ELR (cell line): ENCODE results near the gene TRIM49.
"Not testable (repeated sequence)": the region's sequence is repeated elsewhere in the genome, so short reads cannot be mapped to it uniquely, and the experiment has no call there.

Experiments used
- DNase-seq: peaks from one replicate; pipeline ENCODE4 v3.0.0-alpha.2; 2015; ENCODE audit warnings: low read depth

TRIM49 gene, protein sequence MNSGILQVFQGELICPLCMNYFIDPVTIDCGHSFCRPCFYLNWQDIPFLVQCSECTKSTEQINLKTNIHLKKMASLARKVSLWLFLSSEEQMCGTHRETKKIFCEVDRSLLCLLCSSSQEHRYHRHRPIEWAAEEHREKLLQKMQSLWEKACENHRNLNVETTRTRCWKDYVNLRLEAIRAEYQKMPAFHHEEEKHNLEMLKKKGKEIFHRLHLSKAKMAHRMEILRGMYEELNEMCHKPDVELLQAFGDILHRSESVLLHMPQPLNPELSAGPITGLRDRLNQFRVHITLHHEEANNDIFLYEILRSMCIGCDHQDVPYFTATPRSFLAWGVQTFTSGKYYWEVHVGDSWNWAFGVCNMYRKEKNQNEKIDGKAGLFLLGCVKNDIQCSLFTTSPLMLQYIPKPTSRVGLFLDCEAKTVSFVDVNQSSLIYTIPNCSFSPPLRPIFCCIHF

DNA sequence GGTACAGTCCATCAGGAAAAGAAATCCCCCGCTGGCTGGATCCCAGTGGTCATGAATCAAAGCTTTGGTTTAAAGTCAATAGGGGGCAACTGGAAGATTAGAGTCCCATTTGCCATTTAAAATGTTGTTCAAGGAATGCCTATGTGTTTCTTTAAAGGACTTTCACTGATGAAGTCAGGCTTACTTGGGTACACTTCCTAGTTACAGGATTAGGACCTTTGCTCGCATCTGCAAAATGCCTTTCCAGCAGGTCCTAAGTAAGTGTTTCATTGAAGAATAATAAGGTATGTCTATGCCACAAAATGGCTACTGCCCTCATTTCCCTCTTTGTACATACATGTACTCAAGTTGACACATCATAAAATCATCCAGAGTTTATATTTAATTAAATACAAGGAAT is at the start of gene TRIM49:
TRIM49 (minus strand) TSS at position 101 of the 400 bp plus-strand sequence. CDS start 4,106 bp downstream, outside the sequence.
- DNase-seq: not testable (repeated sequence)

GRCh38 chr11:89826694-89827093 is 18.3 kb upstream of the TRIM49 start:
- DNase-seq: not testable (repeated sequence)

- not testable (repeated sequence) for DNase-seq
Measured at GRCh38 chr11:89820008-89820407, 11.6 kb upstream of the TRIM49 start.

- DNase-seq: not testable (repeated sequence)
Measured at GRCh38 chr11:89813535-89813934, 5.2 kb upstream of the TRIM49 start.

DNA sequence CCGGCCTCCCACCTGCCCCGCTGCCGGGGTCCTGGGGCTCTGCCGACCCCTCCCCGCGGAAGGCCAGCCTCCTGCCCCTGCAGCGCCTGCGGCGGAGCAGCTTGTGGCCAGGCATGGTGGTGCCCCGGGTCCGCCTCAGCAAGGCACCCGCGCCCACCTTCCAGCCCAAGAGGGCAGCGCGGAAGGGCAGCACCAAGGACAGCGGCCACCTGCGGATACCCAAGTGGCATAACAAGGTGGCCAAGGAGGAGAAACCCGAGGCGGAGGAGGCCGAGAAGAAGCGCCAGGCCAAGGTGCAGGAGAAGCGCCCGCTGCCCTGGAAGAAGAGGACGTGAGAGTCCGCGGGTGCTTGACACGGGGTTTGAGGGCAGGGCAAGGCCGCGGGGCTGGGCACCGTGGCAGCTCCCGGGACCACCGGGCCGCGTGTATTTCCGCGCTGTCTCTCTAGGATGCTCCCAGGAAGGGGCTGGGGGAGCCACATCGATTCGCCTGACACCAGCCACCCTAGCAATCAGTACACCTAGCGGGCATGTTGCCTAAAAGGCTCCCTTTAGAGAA is 20.8 kb downstream of the TRIM49 start:
- DNase-seq: not testable (repeated sequence)

GRCh38 chr11:89785726-89786125 is 22.6 kb downstream of the TRIM49 start:
- not testable (repeated sequence) for DNase-seq

- not testable (repeated sequence) for DNase-seq
Measured at GRCh38 chr11:89750822-89751221, 57.6 kb downstream of the TRIM49 start.
